B cell (primary cell): Measurements from ENCODE around the gene PHACTR3.

Source experiments
- EZH2 ChIP-seq: IDR thresholded peaks from 2 replicates; pipeline ENCODE4 v1.6.1; 2012; ENCODE audit warnings: borderline replicate concordance, low read depth, mild to moderate bottlenecking, moderate library complexity, low read length; ENCODE audit not compliant: insufficient read depth, poor library complexity, severe bottlenecking
- TF ChIP-seq, protein P1 (sequence below): fragments of 200-600 bp; IDR thresholded peaks from one replicate; pipeline ENCODE4 v1.8.0; 2022; ENCODE audit warnings: antibody characterized with exemption, mild to moderate bottlenecking

DNA sequence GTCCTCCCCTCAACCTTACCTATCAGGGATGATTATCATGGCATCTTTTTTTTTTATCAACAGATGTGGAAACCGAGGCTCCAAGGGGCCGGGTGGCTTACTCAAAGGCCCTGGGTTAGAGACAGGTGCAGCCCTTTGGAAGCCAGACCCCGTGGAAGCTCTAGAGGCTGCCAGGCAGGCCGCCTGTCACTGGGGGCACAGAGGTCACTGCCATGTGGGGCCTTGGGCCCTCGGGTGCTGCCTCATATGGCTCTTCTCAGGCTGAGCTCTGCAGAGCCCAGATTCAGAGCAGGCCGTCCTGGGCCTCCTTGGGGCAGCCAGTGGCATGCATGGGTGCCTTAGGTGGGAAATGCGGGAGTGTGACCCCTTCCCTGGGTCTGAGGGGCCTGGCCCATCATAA, 136.3 kb downstream of the PHACTR3 start:
- TF ChIP-seq, protein P1, sequence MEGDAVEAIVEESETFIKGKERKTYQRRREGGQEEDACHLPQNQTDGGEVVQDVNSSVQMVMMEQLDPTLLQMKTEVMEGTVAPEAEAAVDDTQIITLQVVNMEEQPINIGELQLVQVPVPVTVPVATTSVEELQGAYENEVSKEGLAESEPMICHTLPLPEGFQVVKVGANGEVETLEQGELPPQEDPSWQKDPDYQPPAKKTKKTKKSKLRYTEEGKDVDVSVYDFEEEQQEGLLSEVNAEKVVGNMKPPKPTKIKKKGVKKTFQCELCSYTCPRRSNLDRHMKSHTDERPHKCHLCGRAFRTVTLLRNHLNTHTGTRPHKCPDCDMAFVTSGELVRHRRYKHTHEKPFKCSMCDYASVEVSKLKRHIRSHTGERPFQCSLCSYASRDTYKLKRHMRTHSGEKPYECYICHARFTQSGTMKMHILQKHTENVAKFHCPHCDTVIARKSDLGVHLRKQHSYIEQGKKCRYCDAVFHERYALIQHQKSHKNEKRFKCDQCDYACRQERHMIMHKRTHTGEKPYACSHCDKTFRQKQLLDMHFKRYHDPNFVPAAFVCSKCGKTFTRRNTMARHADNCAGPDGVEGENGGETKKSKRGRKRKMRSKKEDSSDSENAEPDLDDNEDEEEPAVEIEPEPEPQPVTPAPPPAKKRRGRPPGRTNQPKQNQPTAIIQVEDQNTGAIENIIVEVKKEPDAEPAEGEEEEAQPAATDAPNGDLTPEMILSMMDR: no peak
- no peak for TF ChIP-seq EZH2
